ENCODE results near the gene BIN1. TPM values are rescaled to one million over a fixed set of nuclear protein-coding genes. Genes with fewer than 3 reads are reported as not detected.

BIN1 gene
- total and polyA plus RNA-seq, 4 donors, result 15.4 to 37.9 (median 21.6) TPM

GRCh38 chr2:127065299-127065939 is 41.5 kb downstream of the BIN1 start:
- ATAC-seq (ENCODE audit: low FRiP score) (no peak), DNase-seq (no peak)
- Histone ChIP-seq H3K4me3 (ENCODE audit: low read length in 2 of 2) (no peak overlapping the region), H3K27me3 (ENCODE audit: control insufficient read depth in 1 of 2, insufficient read depth in 2 of 2, low read length in 1 of 2) (no peaks in the 10 kb centered on the region), H3K4me1 (ENCODE audit: control insufficient read depth in 1 of 2, insufficient read depth in 2 of 2, low read length in 2 of 2) (no peaks in the 10 kb centered on the region), H3K36me3 (ENCODE audit: control insufficient read depth in 1 of 2, insufficient read depth in 2 of 2, low read length in 1 of 2) (no peaks in the 10 kb centered on the region), H3K9me3 (ENCODE audit: control insufficient read depth, low read length) (no peaks in the 10 kb centered on the region), H3K27ac (ENCODE audit: low read depth in 1 of 2, low read length in 2 of 2) (peak overlapping the region in 1 of 2 donors; percentile 11)
- intact Hi-C loops (cut with DNase I), result loop anchor here (2.0 to 5.0 kb wide), 2 partner anchors 37 to 41 kb away; partner anchors contain the start of gene BIN1 (in 1 of the 2)
- WGBS, 2 donors, result 92 to 94% methylated on average over 13 of the region's 13 CpGs

GRCh38 chr2:127064642-127065250 is 42.2 kb downstream of the BIN1 start:
- Histone ChIP-seq H3K27me3 (ENCODE audit: control insufficient read depth in 1 of 2, insufficient read depth in 2 of 2, low read length in 1 of 2) (no peaks in the 10 kb centered on the region), H3K36me3 (ENCODE audit: control insufficient read depth in 1 of 2, insufficient read depth in 2 of 2, low read length in 1 of 2) (no peaks in the 10 kb centered on the region), H3K9me3 (ENCODE audit: control insufficient read depth, low read length) (no peaks in the 10 kb centered on the region), H3K27ac (ENCODE audit: low read depth in 1 of 2, low read length in 2 of 2) (peak overlapping the region in 1 of 2 donors; percentile 57), H3K4me3 (ENCODE audit: low read length in 2 of 2) (no peak overlapping the region), H3K4me1 (ENCODE audit: control insufficient read depth in 1 of 2, insufficient read depth in 2 of 2, low read length in 2 of 2) (no peaks in the 10 kb centered on the region)
- intact Hi-C loops (cut with DNase I), result loop anchor here (2.0 to 5.0 kb wide), 2 partner anchors 38 to 42 kb away; partner anchors contain the start of gene BIN1 (in 1 of the 2)
- DNase-seq (peak; percentile 97), ATAC-seq (ENCODE audit: low FRiP score) (peak; percentile 91)
- 6 to 11% methylated on average over 17 of the region's 17 CpGs for WGBS, 2 donors

GRCh38 chr2:127063701-127064590 is 43.0 kb downstream of the BIN1 start:
- no peaks in the 10 kb centered on the region for H3K36me3 ChIP-seq (ENCODE audit: control insufficient read depth in 1 of 2, insufficient read depth in 2 of 2, low read length in 1 of 2)
- WGBS, 2 donors, result 89 to 92% methylated on average over 28 of the region's 28 CpGs
- no peaks in the 10 kb centered on the region for H3K4me1 ChIP-seq (ENCODE audit: control insufficient read depth in 1 of 2, insufficient read depth in 2 of 2, low read length in 2 of 2)
- no peak overlapping the region for H3K4me3 ChIP-seq (ENCODE audit: low read length in 2 of 2)
- ATAC-seq (ENCODE audit: low FRiP score) (no peak), DNase-seq (no peak)
- intact Hi-C loops (cut with DNase I), result loop anchor here in 1 of 2 donors (2.0 kb wide), 1 partner anchor 43 kb away; the partner anchor contains the start of gene BIN1
- no peaks in the 10 kb centered on the region for H3K27me3 ChIP-seq (ENCODE audit: control insufficient read depth in 1 of 2, insufficient read depth in 2 of 2, low read length in 1 of 2)
- H3K9me3 ChIP-seq (ENCODE audit: control insufficient read depth, low read length), result no peaks in the 10 kb centered on the region
- H3K27ac ChIP-seq (ENCODE audit: low read depth in 1 of 2, low read length in 2 of 2), result peak overlapping the region in 1 of 2 donors; percentile 57

GRCh38 chr2:127061375-127062273 is 45.3 kb downstream of the BIN1 start:
- 90 to 91% methylated on average over 22 to 23 of the region's 23 CpGs for WGBS, 2 donors
- Histone ChIP-seq H3K9me3 (ENCODE audit: control insufficient read depth, low read length) (no peaks in the 10 kb centered on the region), H3K4me1 (ENCODE audit: control insufficient read depth in 1 of 2, insufficient read depth in 2 of 2, low read length in 2 of 2) (no peaks in the 10 kb centered on the region), H3K27me3 (ENCODE audit: control insufficient read depth in 1 of 2, insufficient read depth in 2 of 2, low read length in 1 of 2) (no peaks in the 10 kb centered on the region), H3K36me3 (ENCODE audit: control insufficient read depth in 1 of 2, insufficient read depth in 2 of 2, low read length in 1 of 2) (no peaks in the 10 kb centered on the region), H3K27ac (ENCODE audit: low read depth in 1 of 2, low read length in 2 of 2) (no peak overlapping the region), H3K4me3 (ENCODE audit: low read length in 2 of 2) (no peak overlapping the region)
- intact Hi-C loops (cut with DNase I), result no loop called here
- ATAC-seq (ENCODE audit: low FRiP score) (no peak), DNase-seq (no peak)

- Histone ChIP-seq H3K36me3 (ENCODE audit: control insufficient read depth in 1 of 2, insufficient read depth in 2 of 2, low read length in 1 of 2) (no peaks in the 10 kb centered on the region), H3K9me3 (ENCODE audit: control insufficient read depth, low read length) (no peaks in the 10 kb centered on the region), H3K4me1 (ENCODE audit: control insufficient read depth in 1 of 2, insufficient read depth in 2 of 2, low read length in 2 of 2) (no peaks in the 10 kb centered on the region), H3K27ac (ENCODE audit: low read depth in 1 of 2, low read length in 2 of 2) (no peak overlapping the region), H3K27me3 (ENCODE audit: control insufficient read depth in 1 of 2, insufficient read depth in 2 of 2, low read length in 1 of 2) (no peaks in the 10 kb centered on the region), H3K4me3 (ENCODE audit: low read length in 2 of 2) (no peak overlapping the region)
- intact Hi-C loops (cut with DNase I), result no loop called here
- WGBS, 2 donors, result 96 to 97% methylated on average over 30 of the region's 30 CpGs
- ATAC-seq (ENCODE audit: low FRiP score) (no peak), DNase-seq (no peak)
Observed at GRCh38 chr2:127060264-127060945, 46.5 kb downstream of the BIN1 start.

- no peak overlapping the region for H3K4me3 ChIP-seq (ENCODE audit: low read length in 2 of 2)
- H3K9me3 ChIP-seq (ENCODE audit: control insufficient read depth, low read length), result no peaks in the 10 kb centered on the region
- H3K27ac ChIP-seq (ENCODE audit: low read depth in 1 of 2, low read length in 2 of 2), result no peak overlapping the region
- no peak for ATAC-seq (ENCODE audit: low FRiP score)
- H3K4me1 ChIP-seq (ENCODE audit: control insufficient read depth in 1 of 2, insufficient read depth in 2 of 2, low read length in 2 of 2), result no peaks in the 10 kb centered on the region
- no peaks in the 10 kb centered on the region for H3K27me3 ChIP-seq (ENCODE audit: control insufficient read depth in 1 of 2, insufficient read depth in 2 of 2, low read length in 1 of 2)
- H3K36me3 ChIP-seq (ENCODE audit: control insufficient read depth in 1 of 2, insufficient read depth in 2 of 2, low read length in 1 of 2), result no peaks in the 10 kb centered on the region
- DNase-seq, result no peak
- intact Hi-C loops (cut with DNase I), result no loop called here
- 95 to 96% methylated on average over 10 of the region's 10 CpGs for WGBS, 2 donors
Observed at GRCh38 chr2:127059559-127059958, 47.4 kb downstream of the BIN1 start.

- intact Hi-C loops (cut with DNase I), result no loop called here
- ATAC-seq (ENCODE audit: low FRiP score) (no peak), DNase-seq (no peak)
- H3K9me3 ChIP-seq (ENCODE audit: control insufficient read depth, low read length), result no peaks in the 10 kb centered on the region
- no peak overlapping the region for H3K4me3 ChIP-seq (ENCODE audit: low read length in 2 of 2)
- WGBS, 2 donors, result 91 to 92% methylated on average over 14 of the region's 14 CpGs
- no peaks in the 10 kb centered on the region for H3K27me3 ChIP-seq (ENCODE audit: control insufficient read depth in 1 of 2, insufficient read depth in 2 of 2, low read length in 1 of 2)
- no peaks in the 10 kb centered on the region for H3K36me3 ChIP-seq (ENCODE audit: control insufficient read depth in 1 of 2, insufficient read depth in 2 of 2, low read length in 1 of 2)
- H3K27ac ChIP-seq (ENCODE audit: low read depth in 1 of 2, low read length in 2 of 2), result no peak overlapping the region
- no peaks in the 10 kb centered on the region for H3K4me1 ChIP-seq (ENCODE audit: control insufficient read depth in 1 of 2, insufficient read depth in 2 of 2, low read length in 2 of 2)
Observed at GRCh38 chr2:127058954-127059252, 48.1 kb downstream of the BIN1 start.
